RWPE1 (cell line): Measurements from ENCODE around the gene ITM2B.
"Not testable (repeated sequence)": the region's sequence is repeated elsewhere in the genome, so short reads cannot be mapped to it uniquely, and the experiment has no call there.

ENCODE experiments used
- CTCF ChIA-PET: fragments of 350-600 bp; sonication (Branson Sonifier 250); formaldehyde crosslinking; extraction: SDS; loops from one replicate; lab custom pipeline; 2021; lab: Yijun Ruan, JAX
- POLR2A ChIA-PET: fragments of 400-600 bp; formaldehyde crosslinking; extraction: SDS; loops from one replicate; lab custom pipeline; 2020; ENCODE audit warnings: antibody characterized with exemption; ENCODE audit not compliant: low non-redundant PET; lab: Yijun Ruan, JAX
- DNase-seq: peaks from one replicate; pipeline ENCODE4 v3.0.0; 2012; ENCODE audit warnings: low spot score
- H3K27ac ChIP-seq: fragments of 450-650 bp; 2 replicates; pipeline ENCODE4 v1.5.1; 2017
- TF ChIP-seq, protein P1 (sequence below): fragments of 450-650 bp; conservative IDR thresholded peaks from 2 replicates; pipeline ENCODE4 v1.5.1; 2017; ENCODE audit warnings: low read depth, mild to moderate bottlenecking

Gene ITM2B

DNA sequence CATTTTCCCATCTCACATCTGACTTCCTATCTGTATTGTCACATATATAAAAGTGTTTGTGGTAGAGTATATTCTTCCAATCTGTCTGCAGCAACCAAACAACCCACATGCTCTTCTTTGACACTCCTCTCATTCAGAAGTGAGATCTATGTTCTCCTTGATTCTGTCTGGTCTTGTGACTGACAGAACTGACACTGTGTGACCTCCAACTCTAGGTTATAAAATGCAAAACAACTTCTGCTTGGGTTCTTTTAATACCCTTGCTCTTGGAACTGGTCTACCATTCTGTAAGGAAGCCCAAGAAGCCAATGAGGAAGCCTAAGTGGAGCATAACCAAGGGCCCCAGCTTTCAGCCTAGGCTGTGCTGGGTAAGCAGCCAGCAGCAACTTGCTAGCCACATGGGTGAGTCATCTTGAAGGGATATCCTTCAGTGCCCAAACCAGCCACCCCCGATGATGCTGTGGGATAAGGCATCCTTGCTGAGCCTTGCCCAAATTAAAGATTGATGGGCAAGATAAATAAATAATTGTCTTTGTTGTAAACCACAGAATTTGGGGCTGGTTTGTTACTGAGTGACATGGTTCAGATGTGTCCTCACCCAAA is 18.4 kb upstream of the ITM2B start:
- CTCF ChIA-PET = no interaction called here
- POLR2A ChIA-PET = no interaction called here
- DNase-seq = no peak
- TF ChIP-seq, protein P1, sequence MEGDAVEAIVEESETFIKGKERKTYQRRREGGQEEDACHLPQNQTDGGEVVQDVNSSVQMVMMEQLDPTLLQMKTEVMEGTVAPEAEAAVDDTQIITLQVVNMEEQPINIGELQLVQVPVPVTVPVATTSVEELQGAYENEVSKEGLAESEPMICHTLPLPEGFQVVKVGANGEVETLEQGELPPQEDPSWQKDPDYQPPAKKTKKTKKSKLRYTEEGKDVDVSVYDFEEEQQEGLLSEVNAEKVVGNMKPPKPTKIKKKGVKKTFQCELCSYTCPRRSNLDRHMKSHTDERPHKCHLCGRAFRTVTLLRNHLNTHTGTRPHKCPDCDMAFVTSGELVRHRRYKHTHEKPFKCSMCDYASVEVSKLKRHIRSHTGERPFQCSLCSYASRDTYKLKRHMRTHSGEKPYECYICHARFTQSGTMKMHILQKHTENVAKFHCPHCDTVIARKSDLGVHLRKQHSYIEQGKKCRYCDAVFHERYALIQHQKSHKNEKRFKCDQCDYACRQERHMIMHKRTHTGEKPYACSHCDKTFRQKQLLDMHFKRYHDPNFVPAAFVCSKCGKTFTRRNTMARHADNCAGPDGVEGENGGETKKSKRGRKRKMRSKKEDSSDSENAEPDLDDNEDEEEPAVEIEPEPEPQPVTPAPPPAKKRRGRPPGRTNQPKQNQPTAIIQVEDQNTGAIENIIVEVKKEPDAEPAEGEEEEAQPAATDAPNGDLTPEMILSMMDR = no peak
- H3K27ac ChIP-seq = no peak overlapping the region

DNA sequence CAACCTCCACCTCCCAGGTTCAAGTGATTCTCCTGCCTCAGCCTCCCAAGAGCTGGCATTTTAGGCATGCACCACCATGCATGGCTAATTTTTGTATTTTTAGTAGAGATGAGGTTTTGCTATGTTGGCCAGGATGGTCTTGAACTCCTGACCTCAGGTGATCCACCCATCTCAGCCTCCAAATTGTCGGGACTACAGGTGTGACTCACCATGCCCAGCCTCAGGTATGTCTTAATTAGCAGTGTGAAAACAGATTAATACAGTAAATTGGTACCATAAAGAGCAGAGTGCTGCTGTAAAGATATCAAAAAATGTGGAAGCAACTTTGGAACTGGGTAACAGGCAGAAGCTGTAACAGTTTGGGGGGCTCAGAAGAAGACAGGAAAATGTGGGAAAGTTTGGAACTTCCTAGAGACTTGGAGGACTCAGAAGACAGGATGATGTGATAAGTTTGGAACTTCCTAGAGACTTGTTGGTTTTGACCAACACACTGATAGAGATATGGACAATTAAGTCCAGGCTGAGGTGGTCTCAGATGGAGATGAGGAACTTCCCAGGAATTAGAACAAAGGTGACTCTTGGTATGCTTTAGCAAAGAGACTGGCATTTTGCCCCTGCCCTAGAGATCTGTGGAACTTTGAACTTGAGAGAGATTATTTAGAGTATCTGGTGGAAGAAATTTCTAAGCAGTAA is 17.3 kb upstream of the ITM2B start:
- CTCF ChIA-PET, DNase-seq, POLR2A ChIA-PET, H3K27ac ChIP-seq: not testable (repeated sequence)

GRCh38 chr13:48216204-48216711 is 16.7 kb upstream of the ITM2B start:
- ChIA-PET POLR2A (no interaction called here), CTCF (no interaction called here)
- DNase-seq = no peak
- TF ChIP-seq, protein P1 = no peak
- no peak overlapping the region for H3K27ac ChIP-seq

GRCh38 chr13:48220592-48220980 is 12.4 kb upstream of the ITM2B start:
- ChIA-PET CTCF (no interaction called here), POLR2A (no interaction called here)
- H3K27ac ChIP-seq = no peak overlapping the region
- TF ChIP-seq, protein P1 = no peak
- no peak for DNase-seq

DNA sequence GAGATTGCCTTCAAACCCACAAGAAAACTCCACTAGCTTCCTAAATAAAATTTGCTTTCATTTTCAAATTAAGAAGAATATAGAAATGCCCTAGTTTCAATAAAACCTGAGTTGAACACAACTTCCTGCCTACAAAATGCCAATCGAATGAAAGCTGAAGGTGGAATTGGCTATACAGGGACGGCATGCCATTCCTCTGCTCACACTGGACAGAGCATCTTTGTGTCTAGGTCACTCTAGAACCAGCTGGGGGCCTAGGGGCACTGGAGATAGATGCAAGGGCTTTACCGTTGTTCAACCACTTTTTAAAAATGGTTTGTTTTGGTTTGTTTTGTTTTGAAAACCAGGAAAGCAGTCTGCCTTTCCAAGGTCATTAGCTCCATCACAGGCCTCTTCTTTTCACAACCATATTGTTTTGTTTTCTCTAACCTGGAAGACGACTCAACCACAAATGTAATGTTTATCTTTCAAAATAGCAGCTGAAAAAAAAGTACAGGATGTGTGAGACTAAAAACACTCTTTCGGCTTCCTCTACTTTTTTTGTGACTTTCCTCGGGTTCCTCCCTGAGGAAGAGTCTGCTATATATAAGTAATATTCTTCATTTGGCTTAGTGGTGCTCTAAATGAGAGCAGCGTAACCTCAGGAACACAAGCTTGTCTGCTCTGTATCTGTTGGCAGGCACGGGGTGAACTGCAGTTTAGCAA is 11.9 kb upstream of the ITM2B start:
- no peak overlapping the region for H3K27ac ChIP-seq
- ChIA-PET CTCF (no interaction called here), POLR2A (no interaction called here)
- TF ChIP-seq, protein P1 = no peak
- no peak for DNase-seq

GRCh38 chr13:48221686-48222187 is 11.3 kb upstream of the ITM2B start:
- POLR2A ChIA-PET = no interaction called here
- TF ChIP-seq, protein P1 = no peak
- CTCF ChIA-PET = no interaction called here
- DNase-seq = no peak
- H3K27ac ChIP-seq = peak overlapping the region; percentile 75
